ENCODE measurements around the gene SKAP2.

The SKAP2 gene

GRCh38 chr7:26792006-26792405 is 72.4 kb downstream of the SKAP2 start:
- TF ChIP-seq CTCF (IDR thresholded peaks at IDR 0.05; ENCODE audit: low read depth, low read length): no peak

GRCh38 chr7:26789481-26790184 is 74.8 kb downstream of the SKAP2 start:
- no peak for TF ChIP-seq CTCF (IDR thresholded peaks at IDR 0.05; ENCODE audit: low read depth, low read length)
- DNase-seq (ENCODE audit: extremely low read depth, low read depth): no peak

More at GRCh38 chr7:26792006-26792405, 72.4 kb downstream of the SKAP2 start:
- DNase-seq (ENCODE audit: extremely low read depth, low read depth): no peak

GRCh38 chr7:26787701-26788100 is 76.7 kb downstream of the SKAP2 start:
- no peak for TF ChIP-seq CTCF (IDR thresholded peaks at IDR 0.05; ENCODE audit: low read depth, low read length)
- no peak for DNase-seq (ENCODE audit: extremely low read depth, low read depth)

GRCh38 chr7:26784118-26784517 is 80.3 kb downstream of the SKAP2 start:
- DNase-seq (ENCODE audit: extremely low read depth, low read depth): no peak

GRCh38 chr7:26782501-26782900 is 81.9 kb downstream of the SKAP2 start:
- TF ChIP-seq CTCF (IDR thresholded peaks at IDR 0.05; ENCODE audit: low read depth, low read length): no peak
- DNase-seq (ENCODE audit: extremely low read depth, low read depth): no peak

More at GRCh38 chr7:26784118-26784517, 80.3 kb downstream of the SKAP2 start:
- TF ChIP-seq CTCF (IDR thresholded peaks at IDR 0.05; ENCODE audit: low read depth, low read length): no peak

GRCh38 chr7:26779978-26780595 is 84.3 kb downstream of the SKAP2 start:
- TF ChIP-seq CTCF (IDR thresholded peaks at IDR 0.05; ENCODE audit: low read depth, low read length): no peak
- DNase-seq (ENCODE audit: extremely low read depth, low read depth): no peak

GRCh38 chr7:26777385-26777784 is 87.0 kb downstream of the SKAP2 start:
- no peak for TF ChIP-seq CTCF (IDR thresholded peaks at IDR 0.05; ENCODE audit: low read depth, low read length)
- no peak for DNase-seq (ENCODE audit: extremely low read depth, low read depth)
